ENCODE measurements around the gene SLCO3A1. TPM values are rescaled to one million over a fixed set of nuclear protein-coding genes. Genes with fewer than 3 reads are reported as not detected.

SLCO3A1 gene
- total and polyA plus RNA-seq, 4 donors, result 9.6 to 60.7 (median 34.4) TPM

- ATAC-seq (ENCODE audit: low FRiP score) (no peak), DNase-seq (no peak)
- 93 to 94% methylated on average over 5 of the region's 5 CpGs for WGBS, 2 donors
- intact Hi-C loops (cut with DNase I), result no loop called here
- Histone ChIP-seq H3K4me3 (ENCODE audit: low read length in 2 of 2) (no peak overlapping the region), H3K27me3 (ENCODE audit: control insufficient read depth in 1 of 2, insufficient read depth in 2 of 2, low read length in 1 of 2) (no peaks in the 10 kb centered on the region), H3K27ac (ENCODE audit: low read depth in 1 of 2, low read length in 2 of 2) (no peak overlapping the region), H3K4me1 (ENCODE audit: control insufficient read depth in 1 of 2, insufficient read depth in 2 of 2, low read length in 2 of 2) (no peaks in the 10 kb centered on the region), H3K9me3 (ENCODE audit: control insufficient read depth, low read length) (no peaks in the 10 kb centered on the region), H3K36me3 (ENCODE audit: control insufficient read depth in 1 of 2, insufficient read depth in 2 of 2, low read length in 1 of 2) (peaks cover 0 to 2% of the 10 kb centered on the region in 2 donors)
Observed at GRCh38 chr15:91871837-91872236, 18.3 kb downstream of the SLCO3A1 start.

GRCh38 chr15:91872356-91873137, 19.0 kb downstream of the SLCO3A1 start:
- Histone ChIP-seq H3K9me3 (ENCODE audit: control insufficient read depth, low read length) (no peaks in the 10 kb centered on the region), H3K4me3 (ENCODE audit: low read length in 2 of 2) (no peak overlapping the region), H3K27me3 (ENCODE audit: control insufficient read depth in 1 of 2, insufficient read depth in 2 of 2, low read length in 1 of 2) (no peaks in the 10 kb centered on the region), H3K27ac (ENCODE audit: low read depth in 1 of 2, low read length in 2 of 2) (no peak overlapping the region), H3K36me3 (ENCODE audit: control insufficient read depth in 1 of 2, insufficient read depth in 2 of 2, low read length in 1 of 2) (peaks cover 0 to 2% of the 10 kb centered on the region in 2 donors), H3K4me1 (ENCODE audit: control insufficient read depth in 1 of 2, insufficient read depth in 2 of 2, low read length in 2 of 2) (no peaks in the 10 kb centered on the region)
- DNase-seq, result no peak
- intact Hi-C loops (cut with DNase I), result no loop called here
- 81 to 87% methylated on average over 15 of the region's 15 CpGs for WGBS, 2 donors
- no peak for ATAC-seq (ENCODE audit: low FRiP score)

- intact Hi-C loops (cut with DNase I), result no loop called here
- no peaks in the 10 kb centered on the region for H3K9me3 ChIP-seq (ENCODE audit: control insufficient read depth, low read length)
- WGBS, 2 donors, result 62 to 63% methylated on average over 3 of the region's 3 CpGs
Observed at GRCh38 chr15:91873138-91873536, 19.6 kb downstream of the SLCO3A1 start.

GRCh38 chr15:91874171-91874570, 20.7 kb downstream of the SLCO3A1 start:
- H3K4me1 ChIP-seq (ENCODE audit: control insufficient read depth in 1 of 2, insufficient read depth in 2 of 2, low read length in 2 of 2), result no peaks in the 10 kb centered on the region
- DNase-seq (no peak), ATAC-seq (ENCODE audit: low FRiP score) (no peak)
- 76 to 93% methylated on average over 3 of the region's 3 CpGs for WGBS, 2 donors
- H3K4me3 ChIP-seq (ENCODE audit: low read length in 2 of 2), result no peak overlapping the region
- peaks cover 0 to 2% of the 10 kb centered on the region in 2 donors for H3K36me3 ChIP-seq (ENCODE audit: control insufficient read depth in 1 of 2, insufficient read depth in 2 of 2, low read length in 1 of 2)
- H3K27ac ChIP-seq (ENCODE audit: low read depth in 1 of 2, low read length in 2 of 2), result no peak overlapping the region
- no peaks in the 10 kb centered on the region for H3K9me3 ChIP-seq (ENCODE audit: control insufficient read depth, low read length)
- intact Hi-C loops (cut with DNase I), result no loop called here
- H3K27me3 ChIP-seq (ENCODE audit: control insufficient read depth in 1 of 2, insufficient read depth in 2 of 2, low read length in 1 of 2), result no peaks in the 10 kb centered on the region

More at GRCh38 chr15:91873138-91873536, 19.6 kb downstream of the SLCO3A1 start:
- H3K36me3 ChIP-seq (ENCODE audit: control insufficient read depth in 1 of 2, insufficient read depth in 2 of 2, low read length in 1 of 2), result peaks cover 0 to 2% of the 10 kb centered on the region in 2 donors
- no peak overlapping the region for H3K27ac ChIP-seq (ENCODE audit: low read depth in 1 of 2, low read length in 2 of 2)
- no peaks in the 10 kb centered on the region for H3K4me1 ChIP-seq (ENCODE audit: control insufficient read depth in 1 of 2, insufficient read depth in 2 of 2, low read length in 2 of 2)
- DNase-seq (no peak), ATAC-seq (ENCODE audit: low FRiP score) (no peak)
- H3K4me3 ChIP-seq (ENCODE audit: low read length in 2 of 2), result no peak overlapping the region
- H3K27me3 ChIP-seq (ENCODE audit: control insufficient read depth in 1 of 2, insufficient read depth in 2 of 2, low read length in 1 of 2), result no peaks in the 10 kb centered on the region

- H3K27ac ChIP-seq (ENCODE audit: low read depth in 1 of 2, low read length in 2 of 2), result no peak overlapping the region
- intact Hi-C loops (cut with DNase I), result no loop called here
- no peaks in the 10 kb centered on the region for H3K27me3 ChIP-seq (ENCODE audit: control insufficient read depth in 1 of 2, insufficient read depth in 2 of 2, low read length in 1 of 2)
- H3K4me3 ChIP-seq (ENCODE audit: low read length in 2 of 2), result no peak overlapping the region
- DNase-seq (no peak), ATAC-seq (ENCODE audit: low FRiP score) (no peak)
- H3K36me3 ChIP-seq (ENCODE audit: control insufficient read depth in 1 of 2, insufficient read depth in 2 of 2, low read length in 1 of 2), result peaks cover 0 to 2% of the 10 kb centered on the region in 2 donors
- H3K4me1 ChIP-seq (ENCODE audit: control insufficient read depth in 1 of 2, insufficient read depth in 2 of 2, low read length in 2 of 2), result no peaks in the 10 kb centered on the region
- H3K9me3 ChIP-seq (ENCODE audit: control insufficient read depth, low read length), result no peaks in the 10 kb centered on the region
- WGBS, 2 donors, result 85 to 92% methylated on average over 9 of the region's 9 CpGs
Observed at GRCh38 chr15:91874992-91875660, 21.6 kb downstream of the SLCO3A1 start.

DNA sequence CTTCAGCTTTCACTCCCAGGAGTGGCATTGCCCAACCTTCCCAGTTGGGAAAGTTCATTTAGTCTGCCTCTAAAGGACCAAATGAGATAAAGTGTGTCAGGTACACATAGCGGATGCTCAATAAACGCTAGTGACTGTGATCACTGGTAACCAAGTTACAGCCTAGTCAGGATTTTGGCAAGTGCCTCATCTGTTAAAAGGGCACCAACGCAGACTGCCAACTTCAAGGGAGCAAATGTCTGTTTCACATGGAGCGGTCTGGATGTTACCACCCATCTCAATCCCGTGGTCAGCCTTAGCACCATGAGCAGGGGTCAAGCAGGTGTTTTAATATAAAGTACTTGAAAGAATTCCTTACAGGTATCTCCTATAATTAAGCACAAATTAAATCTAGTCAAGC, 22.7 kb downstream of the SLCO3A1 start:
- WGBS, 2 donors, result 94% methylated on average over 5 of the region's 5 CpGs
- DNase-seq, result no peak
- H3K4me1 ChIP-seq (ENCODE audit: control insufficient read depth in 1 of 2, insufficient read depth in 2 of 2, low read length in 2 of 2), result no peaks in the 10 kb centered on the region
- H3K9me3 ChIP-seq (ENCODE audit: control insufficient read depth, low read length), result no peaks in the 10 kb centered on the region
- H3K4me3 ChIP-seq (ENCODE audit: low read length in 2 of 2), result no peak overlapping the region
- no peak for ATAC-seq (ENCODE audit: low FRiP score)
- intact Hi-C loops (cut with DNase I), result no loop called here
- H3K27ac ChIP-seq (ENCODE audit: low read depth in 1 of 2, low read length in 2 of 2), result no peak overlapping the region
- peaks cover 0 to 2% of the 10 kb centered on the region in 2 donors for H3K36me3 ChIP-seq (ENCODE audit: control insufficient read depth in 1 of 2, insufficient read depth in 2 of 2, low read length in 1 of 2)
- H3K27me3 ChIP-seq (ENCODE audit: control insufficient read depth in 1 of 2, insufficient read depth in 2 of 2, low read length in 1 of 2), result no peaks in the 10 kb centered on the region

DNA sequence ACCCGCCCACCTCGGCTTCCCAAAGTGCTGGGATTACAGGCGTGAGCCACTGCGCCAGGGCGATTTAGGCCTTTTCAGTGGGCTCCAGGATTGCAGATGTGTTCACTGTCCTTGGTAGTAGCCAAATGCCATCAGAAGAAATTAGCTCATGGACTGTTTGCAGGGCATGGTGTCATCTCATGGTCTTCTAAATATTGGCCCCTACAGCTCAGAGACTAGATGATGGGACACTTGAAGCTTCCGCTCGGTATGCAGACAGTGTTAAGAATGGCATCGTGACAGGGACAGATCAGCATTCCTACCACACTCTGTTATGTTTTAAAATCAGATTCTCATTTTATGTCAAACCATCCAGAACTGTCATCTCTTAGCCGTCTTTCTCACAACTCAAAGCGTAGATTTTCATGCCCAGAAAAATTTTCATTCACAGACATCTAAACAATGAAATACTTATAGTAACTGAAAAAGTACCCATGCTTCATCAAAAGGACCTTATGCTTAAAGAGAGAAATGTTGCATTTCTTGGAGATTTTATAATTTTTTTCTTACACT, 24.9 kb downstream of the SLCO3A1 start:
- no peak for ATAC-seq (ENCODE audit: low FRiP score)
- H3K36me3 ChIP-seq (ENCODE audit: control insufficient read depth in 1 of 2, insufficient read depth in 2 of 2, low read length in 1 of 2), result peaks cover 0 to 2% of the 10 kb centered on the region in 2 donors
- H3K4me3 ChIP-seq (ENCODE audit: low read length in 2 of 2), result no peak overlapping the region
- H3K9me3 ChIP-seq (ENCODE audit: control insufficient read depth, low read length), result no peaks in the 10 kb centered on the region
- intact Hi-C loops (cut with DNase I), result no loop called here
- DNase-seq, result no peak
- H3K27me3 ChIP-seq (ENCODE audit: control insufficient read depth in 1 of 2, insufficient read depth in 2 of 2, low read length in 1 of 2), result no peaks in the 10 kb centered on the region
- 96 to 97% methylated on average over 10 of the region's 10 CpGs for WGBS, 2 donors
- no peaks in the 10 kb centered on the region for H3K4me1 ChIP-seq (ENCODE audit: control insufficient read depth in 1 of 2, insufficient read depth in 2 of 2, low read length in 2 of 2)
- no peak overlapping the region for H3K27ac ChIP-seq (ENCODE audit: low read depth in 1 of 2, low read length in 2 of 2)

GRCh38 chr15:91879158-91879557, 25.6 kb downstream of the SLCO3A1 start:
- Histone ChIP-seq H3K27me3 (ENCODE audit: control insufficient read depth in 1 of 2, insufficient read depth in 2 of 2, low read length in 1 of 2) (no peaks in the 10 kb centered on the region), H3K4me3 (ENCODE audit: low read length in 2 of 2) (no peak overlapping the region), H3K36me3 (ENCODE audit: control insufficient read depth in 1 of 2, insufficient read depth in 2 of 2, low read length in 1 of 2) (peaks cover 0 to 2% of the 10 kb centered on the region in 2 donors), H3K27ac (ENCODE audit: low read depth in 1 of 2, low read length in 2 of 2) (no peak overlapping the region), H3K9me3 (ENCODE audit: control insufficient read depth, low read length) (no peaks in the 10 kb centered on the region), H3K4me1 (ENCODE audit: control insufficient read depth in 1 of 2, insufficient read depth in 2 of 2, low read length in 2 of 2) (no peaks in the 10 kb centered on the region)
- 81 to 84% methylated on average over 2 of the region's 2 CpGs for WGBS, 2 donors
- intact Hi-C loops (cut with DNase I), result no loop called here
- ATAC-seq (ENCODE audit: low FRiP score) (no peak), DNase-seq (no peak)

All from aorta (tissue), 5 donors.